Neural progenitor cell (in vitro differentiated cells): ENCODE data around the gene ZNF213.

Source experiments
- EZH2 ChIP-seq: fragments of 200-600 bp; sonication (generic); IDR thresholded peaks from 2 replicates; pipeline ENCODE4 v1.6.1; 2017; ENCODE audit warnings: antibody characterized with exemption, mild to moderate bottlenecking, moderate library complexity
- EZH2phosphoT487 ChIP-seq: fragments of 200-600 bp; sonication (generic); IDR thresholded peaks from 2 replicates; pipeline ENCODE4 v1.6.1; 2017; ENCODE audit warnings: antibody characterized with exemption
- TF ChIP-seq, protein P1 (sequence below): fragments of 200-600 bp; sonication (generic); IDR thresholded peaks from 2 replicates; pipeline ENCODE4 v1.5.1; 2017; ENCODE audit warnings: antibody characterized with exemption, mild to moderate bottlenecking

DNA sequence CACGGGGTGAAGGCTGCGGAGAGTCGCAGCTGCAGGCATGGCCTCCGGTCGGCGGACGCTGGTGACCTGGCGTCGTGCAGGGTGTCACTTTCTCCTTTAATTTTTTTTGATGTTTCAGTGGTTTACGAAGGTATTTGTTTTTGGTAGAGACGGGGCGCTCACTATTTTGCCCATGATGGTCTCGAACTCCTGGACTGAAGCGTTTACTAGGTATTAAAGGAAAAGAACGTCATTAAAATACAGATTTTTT is 17.1 kb downstream of the ZNF213 start:
- TF ChIP-seq, protein P1, sequence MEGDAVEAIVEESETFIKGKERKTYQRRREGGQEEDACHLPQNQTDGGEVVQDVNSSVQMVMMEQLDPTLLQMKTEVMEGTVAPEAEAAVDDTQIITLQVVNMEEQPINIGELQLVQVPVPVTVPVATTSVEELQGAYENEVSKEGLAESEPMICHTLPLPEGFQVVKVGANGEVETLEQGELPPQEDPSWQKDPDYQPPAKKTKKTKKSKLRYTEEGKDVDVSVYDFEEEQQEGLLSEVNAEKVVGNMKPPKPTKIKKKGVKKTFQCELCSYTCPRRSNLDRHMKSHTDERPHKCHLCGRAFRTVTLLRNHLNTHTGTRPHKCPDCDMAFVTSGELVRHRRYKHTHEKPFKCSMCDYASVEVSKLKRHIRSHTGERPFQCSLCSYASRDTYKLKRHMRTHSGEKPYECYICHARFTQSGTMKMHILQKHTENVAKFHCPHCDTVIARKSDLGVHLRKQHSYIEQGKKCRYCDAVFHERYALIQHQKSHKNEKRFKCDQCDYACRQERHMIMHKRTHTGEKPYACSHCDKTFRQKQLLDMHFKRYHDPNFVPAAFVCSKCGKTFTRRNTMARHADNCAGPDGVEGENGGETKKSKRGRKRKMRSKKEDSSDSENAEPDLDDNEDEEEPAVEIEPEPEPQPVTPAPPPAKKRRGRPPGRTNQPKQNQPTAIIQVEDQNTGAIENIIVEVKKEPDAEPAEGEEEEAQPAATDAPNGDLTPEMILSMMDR = no peak
- no peak for TF ChIP-seq EZH2
- no peak for TF ChIP-seq EZH2phosphoT487
